Smooth muscle cell (in vitro differentiated cells): Measurements from ENCODE around the gene PHACTR1. TPM values are rescaled to one million over a fixed set of nuclear protein-coding genes. Genes with fewer than 3 reads are reported as not detected.
"Not testable (repeated sequence)": the region's sequence is repeated elsewhere in the genome, so short reads cannot be mapped to it uniquely, and the experiment has no call there.

Source experiments
- DNase-seq: peaks from one replicate; lab custom pipeline; 2025; ENCODE audit not compliant: unreplicated experiment; lab: John Stamatoyannopoulos, UW
- H2AFZ ChIP-seq: fragments of 200-600 bp; sonication (generic); 2 replicates; pipeline ENCODE4 v1.6.0; 2016; ENCODE audit warnings: antibody characterized with exemption, low read depth, mild to moderate bottlenecking
- H3F3A ChIP-seq: fragments of 200-600 bp; sonication (generic); 2 replicates; pipeline ENCODE4 v1.6.0; 2017; ENCODE audit warnings: antibody characterized with exemption, low read depth
- H3K27ac ChIP-seq: fragments of 200-600 bp; sonication (generic); 2 replicates; pipeline ENCODE4 v1.5.1; 2016; ENCODE audit warnings: low read depth, mild to moderate bottlenecking
- H3K27me3 ChIP-seq: fragments of 200-600 bp; sonication (generic); 2 replicates; pipeline ENCODE4 v1.6.1; 2016; ENCODE audit warnings: low read depth, mild to moderate bottlenecking
- H3K36me3 ChIP-seq: fragments of 200-600 bp; sonication (generic); 2 replicates; pipeline ENCODE4 v1.5.1; 2016; ENCODE audit warnings: low read depth
- H3K4me1 ChIP-seq: fragments of 200-600 bp; sonication (generic); 2 replicates; pipeline ENCODE4 v1.5.1; 2016; ENCODE audit warnings: low read depth
- H3K4me2 ChIP-seq: fragments of 200-600 bp; sonication (generic); 2 replicates; pipeline ENCODE4 v1.6.0; 2016; ENCODE audit warnings: mild to moderate bottlenecking
- H3K4me3 ChIP-seq: fragments of 200-600 bp; sonication (generic); 2 replicates; pipeline ENCODE4 v1.5.1; 2016; ENCODE audit warnings: mild to moderate bottlenecking
- H3K79me2 ChIP-seq: fragments of 200-600 bp; sonication (generic); 2 replicates; pipeline ENCODE4 v1.6.0; 2016; ENCODE audit warnings: low read depth, mild to moderate bottlenecking
- H3K9ac ChIP-seq: fragments of 200-600 bp; sonication (generic); 2 replicates; pipeline ENCODE4 v1.6.0; 2016; ENCODE audit warnings: low read depth
- H3K9me3 ChIP-seq: fragments of 200-600 bp; sonication (generic); replicated peaks from 2 replicates; pipeline ENCODE4 v1.5.1; 2016; ENCODE audit warnings: low read depth
- H4K20me1 ChIP-seq: fragments of 200-600 bp; sonication (generic); 2 replicates; pipeline ENCODE4 v1.6.0; 2016; ENCODE audit warnings: low read depth
- CTCF ChIP-seq: fragments of 200-600 bp; sonication (generic); IDR thresholded peaks from 2 replicates; pipeline ENCODE4 v1.5.1; 2017; ENCODE audit warnings: borderline replicate concordance, mild to moderate bottlenecking, antibody characterized with exemption; ENCODE audit not compliant: insufficient read depth, poor library complexity, severe bottlenecking
- WGBS: methylation state at CpG from one replicate; pipeline ENCODE4 v1.1.7; 2016; ENCODE audit warnings: low lambda C conversion rate; 5-methylcytosine and 5-hydroxymethylcytosine counted together
- polyA plus RNA-seq: library from polyadenylated mRNA; unstranded; fragments of >200 nt; fragmentation: Nextera tagmentation; extraction: Ambion mirVana; gene quantifications from 2 replicates; pipeline ENCODE4 v1.2.1, GENCODE V29; 2016
- total RNA-seq: library from RNA; depleted of rRNA; stranded (reverse); fragments of >200 nt; gene quantifications from 2 replicates; pipeline ENCODE4 v1.2.3, GENCODE V29; 2014

The PHACTR1 gene
- total and polyA plus RNA-seq, 2 experiments from 2014 or later = 0.09 to 0.67 TPM

- Histone ChIP-seq H3K9me3 (no peaks in the 10 kb centered on the region), H4K20me1 (no peaks in the 10 kb centered on the region), H3K4me3 (no peak overlapping the region), H3K4me2 (peak overlapping the region; percentile 7), H3K9ac (no peak overlapping the region), H3K27me3 (no peaks in the 10 kb centered on the region), H3K4me1 (peaks cover 3% of the 10 kb centered on the region), H3K36me3 (no peaks in the 10 kb centered on the region), H3F3A (peaks cover 7% of the 10 kb centered on the region), H2AFZ (no peak overlapping the region), H3K27ac (no peak overlapping the region), H3K79me2 (no peaks in the 10 kb centered on the region)
- no peak for DNase-seq
- 57% methylated on average over 1 of the region's 1 CpG for WGBS
- TF ChIP-seq CTCF = no peak
Measured at GRCh38 chr6:13243033-13243432, 526.5 kb downstream of the PHACTR1 start.

GRCh38 chr6:13243745-13244144 lies 527.2 kb downstream of the PHACTR1 start:
- over 99% methylated on average over 5 of the region's 5 CpGs for WGBS

DNA sequence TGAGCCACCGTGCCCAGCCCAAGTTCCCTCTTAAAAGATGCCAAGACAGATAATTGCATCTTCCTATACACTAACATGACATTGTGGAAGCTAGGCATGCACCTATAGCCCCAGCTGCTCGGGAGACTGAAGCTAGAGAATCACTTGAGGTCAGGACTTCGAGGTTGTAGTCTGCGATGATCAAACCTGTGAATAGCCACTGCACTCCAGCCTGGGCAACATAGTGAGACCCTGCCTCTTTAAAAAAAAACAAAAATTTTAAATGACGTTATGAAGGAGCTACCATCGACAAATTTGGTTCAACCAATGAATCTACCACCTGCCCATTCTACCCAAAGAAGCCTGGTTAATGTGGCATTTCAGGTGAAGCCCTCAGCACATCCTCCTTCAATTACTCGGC lies 531.1 kb downstream of the PHACTR1 start:
- no peaks in the 10 kb centered on the region for H3K36me3 ChIP-seq
- no peaks in the 10 kb centered on the region for H4K20me1 ChIP-seq
- WGBS = 94% methylated on average over 7 of the region's 7 CpGs
- H3K4me3 ChIP-seq = no peak overlapping the region
- no peaks in the 10 kb centered on the region for H3K79me2 ChIP-seq
- H3K4me1 ChIP-seq = peaks cover 11% of the 10 kb centered on the region
- H3K9ac ChIP-seq = no peak overlapping the region
- no peaks in the 10 kb centered on the region for H3K27me3 ChIP-seq
- peaks cover 12% of the 10 kb centered on the region for H3F3A ChIP-seq
- H2AFZ ChIP-seq = peak overlapping the region; percentile 67
- peak overlapping the region; percentile 19 for H3K4me2 ChIP-seq
- no peaks in the 10 kb centered on the region for H3K9me3 ChIP-seq
- no peak for TF ChIP-seq CTCF
- H3K27ac ChIP-seq = peak overlapping the region; percentile 73
- no peak for DNase-seq

More at GRCh38 chr6:13243745-13244144, 527.2 kb downstream of the PHACTR1 start:
- H3K9ac ChIP-seq, H3K27ac ChIP-seq, H3K4me2 ChIP-seq, H4K20me1 ChIP-seq, H3K36me3 ChIP-seq, H2AFZ ChIP-seq, H3K79me2 ChIP-seq, H3K9me3 ChIP-seq, DNase-seq, H3K27me3 ChIP-seq, H3K4me3 ChIP-seq: not testable (repeated sequence)
- H3F3A ChIP-seq = peaks cover 12% of the 10 kb centered on the region
- peaks cover 10% of the 10 kb centered on the region for H3K4me1 ChIP-seq

DNA sequence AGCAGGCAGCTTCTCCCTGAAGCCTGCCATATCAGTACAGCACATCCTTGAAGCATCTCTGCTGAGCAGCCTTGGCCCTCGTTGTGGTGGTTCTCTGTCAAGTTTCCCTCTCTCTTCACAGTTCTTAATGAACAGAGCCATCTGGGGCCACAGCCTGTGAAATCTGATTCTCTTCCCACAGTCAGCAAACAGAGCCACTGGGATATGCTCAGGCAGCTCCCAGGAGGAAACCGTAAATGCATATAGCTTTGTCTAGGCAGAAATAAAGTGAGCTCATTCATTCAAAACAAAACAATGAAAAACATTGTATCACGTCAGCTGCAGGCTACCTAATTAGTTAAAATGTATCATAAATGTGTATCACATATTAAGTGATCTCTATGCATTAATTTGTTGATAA lies 531.5 kb downstream of the PHACTR1 start:
- Histone ChIP-seq H3K4me1 (peaks cover 11% of the 10 kb centered on the region), H3F3A (peaks cover 12% of the 10 kb centered on the region), H3K27me3 (no peaks in the 10 kb centered on the region), H3K36me3 (no peaks in the 10 kb centered on the region), H3K79me2 (no peaks in the 10 kb centered on the region), H3K9ac (peak overlapping the region; percentile 15), H3K9me3 (no peaks in the 10 kb centered on the region), H3K27ac (peak overlapping the region; percentile 73), H3K4me3 (no peak overlapping the region), H3K4me2 (peak overlapping the region; percentile 19), H2AFZ (peak overlapping the region; percentile 67), H4K20me1 (no peaks in the 10 kb centered on the region)
- DNase-seq = no peak
- 6% methylated on average over 3 of the region's 3 CpGs for WGBS
- TF ChIP-seq CTCF = no peak
